ENCODE data around the gene JUNB. TPM values are rescaled to one million over a fixed set of nuclear protein-coding genes. Genes with fewer than 3 reads are reported as not detected.

JUNB gene
- total RNA-seq, 4 donors from 2014 or later: 99.3 to 614 (median 168) TPM

- Histone ChIP-seq H3K27me3 (peaks cover 35% of the 10 kb centered on the region), H3K4me3 (no peak overlapping the region), H3K36me3 (no peaks in the 10 kb centered on the region), H3K9me3 (peaks cover 0 to 10% (median 0%) of the 10 kb centered on the region in 3 donors), H3K27ac (no peak overlapping the region), H3K4me1 (peaks cover 0 to 6% (median 0%) of the 10 kb centered on the region in 3 donors)
- ATAC-seq: no peak
- WGBS, 2 donors (ENCODE audit: low coverage in 1 of 2): 50 to 88% methylated on average over 1 to 2 of the region's 2 CpGs
- TF ChIP-seq, protein P1, sequence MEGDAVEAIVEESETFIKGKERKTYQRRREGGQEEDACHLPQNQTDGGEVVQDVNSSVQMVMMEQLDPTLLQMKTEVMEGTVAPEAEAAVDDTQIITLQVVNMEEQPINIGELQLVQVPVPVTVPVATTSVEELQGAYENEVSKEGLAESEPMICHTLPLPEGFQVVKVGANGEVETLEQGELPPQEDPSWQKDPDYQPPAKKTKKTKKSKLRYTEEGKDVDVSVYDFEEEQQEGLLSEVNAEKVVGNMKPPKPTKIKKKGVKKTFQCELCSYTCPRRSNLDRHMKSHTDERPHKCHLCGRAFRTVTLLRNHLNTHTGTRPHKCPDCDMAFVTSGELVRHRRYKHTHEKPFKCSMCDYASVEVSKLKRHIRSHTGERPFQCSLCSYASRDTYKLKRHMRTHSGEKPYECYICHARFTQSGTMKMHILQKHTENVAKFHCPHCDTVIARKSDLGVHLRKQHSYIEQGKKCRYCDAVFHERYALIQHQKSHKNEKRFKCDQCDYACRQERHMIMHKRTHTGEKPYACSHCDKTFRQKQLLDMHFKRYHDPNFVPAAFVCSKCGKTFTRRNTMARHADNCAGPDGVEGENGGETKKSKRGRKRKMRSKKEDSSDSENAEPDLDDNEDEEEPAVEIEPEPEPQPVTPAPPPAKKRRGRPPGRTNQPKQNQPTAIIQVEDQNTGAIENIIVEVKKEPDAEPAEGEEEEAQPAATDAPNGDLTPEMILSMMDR (IDR thresholded peaks at IDR 0.05): no peak
- TF ChIP-seq POLR2A (IDR thresholded peaks at IDR 0.05): no peak
- no peak for TF ChIP-seq POLR2AphosphoS5 (IDR thresholded peaks at IDR 0.05)
- TF ChIP-seq EP300 (IDR thresholded peaks at IDR 0.05): no peak
Measured at GRCh38 chr19:12821761-12822160, 30.5 kb downstream of the JUNB start.

GRCh38 chr19:12825254-12826131 lies 34.2 kb downstream of the JUNB start:
- TF ChIP-seq, protein P1 (IDR thresholded peaks at IDR 0.05): peak in 1 of 4 experiments; percentile 27
- TF ChIP-seq POLR2AphosphoS5 (IDR thresholded peaks at IDR 0.05) (no peak), POLR2A (IDR thresholded peaks at IDR 0.05) (no peak), EP300 (IDR thresholded peaks at IDR 0.05) (no peak)
- ATAC-seq: no peak
- peaks cover 0 to 10% (median 0%) of the 10 kb centered on the region in 3 donors for H3K9me3 ChIP-seq
- peaks cover 0 to 14% (median 0%) of the 10 kb centered on the region in 3 donors for H3K4me1 ChIP-seq
- WGBS, 2 donors (ENCODE audit: low coverage in 1 of 2): 4 to 16% methylated on average over 9 to 10 of the region's 46 CpGs
- no peak overlapping the region for H3K27ac ChIP-seq
- H3K4me3 ChIP-seq: no peak overlapping the region
- H3K27me3 ChIP-seq: peaks cover 72% of the 10 kb centered on the region
- H3K36me3 ChIP-seq: no peaks in the 10 kb centered on the region

- no peak for TF ChIP-seq POLR2AphosphoS5 (IDR thresholded peaks at IDR 0.05)
- TF ChIP-seq EP300 (IDR thresholded peaks at IDR 0.05): no peak
- TF ChIP-seq, protein P1 (IDR thresholded peaks at IDR 0.05): no peak
- TF ChIP-seq POLR2A (IDR thresholded peaks at IDR 0.05): no peak
- Histone ChIP-seq H3K36me3 (no peaks in the 10 kb centered on the region), H3K27ac (no peak overlapping the region), H3K9me3 (no peaks in the 10 kb centered on the region), H3K4me1 (peaks cover 0 to 27% (median 0%) of the 10 kb centered on the region in 3 donors), H3K4me3 (no peak overlapping the region), H3K27me3 (peaks cover 100% of the 10 kb centered on the region)
- WGBS, 2 donors (ENCODE audit: low coverage in 1 of 2): 14% methylated on average over 1 of the region's 23 CpGs; no CpG with 5 or more reads in 1 of the 2 donors
- ATAC-seq: no peak
Measured at GRCh38 chr19:12828494-12828893, 37.2 kb downstream of the JUNB start.

DNA sequence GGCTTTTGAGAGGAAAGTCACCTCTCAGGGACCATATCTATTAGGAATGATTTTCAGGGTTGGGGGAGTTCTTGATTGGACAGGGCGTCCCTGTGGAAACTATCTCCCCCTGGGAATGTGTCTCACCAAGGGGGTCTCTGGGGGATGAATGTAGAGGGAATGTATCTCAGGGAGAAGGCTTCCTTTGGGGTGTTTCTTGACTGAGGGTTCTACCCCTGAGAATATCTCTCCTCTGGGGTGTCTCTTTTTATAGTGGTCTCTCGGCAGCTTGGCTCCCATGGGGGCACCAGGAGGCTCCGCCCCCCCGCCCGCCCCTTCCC lies 42.1 kb downstream of the JUNB start:
- WGBS, 2 donors (ENCODE audit: low coverage in 1 of 2): 0% methylated on average over 1 of the region's 5 CpGs; no CpG with 5 or more reads in 1 of the 2 donors
- Histone ChIP-seq H3K27ac (no peak overlapping the region), H3K27me3 (peaks cover 100% of the 10 kb centered on the region), H3K36me3 (no peaks in the 10 kb centered on the region), H3K4me1 (peaks cover 0 to 36% (median 7%) of the 10 kb centered on the region in 3 donors), H3K4me3 (peak overlapping the region in 1 of 2 donors; percentile 47), H3K9me3 (no peaks in the 10 kb centered on the region)
- TF ChIP-seq POLR2A (IDR thresholded peaks at IDR 0.05): no peak
- no peak for TF ChIP-seq EP300 (IDR thresholded peaks at IDR 0.05)
- TF ChIP-seq POLR2AphosphoS5 (IDR thresholded peaks at IDR 0.05): no peak
- TF ChIP-seq, protein P1 (IDR thresholded peaks at IDR 0.05): no peak
- ATAC-seq: no peak

All from gastroesophageal sphincter (tissue), 4 donors.